Measurements from ENCODE around the gene BFSP1.

Gene BFSP1

DNA sequence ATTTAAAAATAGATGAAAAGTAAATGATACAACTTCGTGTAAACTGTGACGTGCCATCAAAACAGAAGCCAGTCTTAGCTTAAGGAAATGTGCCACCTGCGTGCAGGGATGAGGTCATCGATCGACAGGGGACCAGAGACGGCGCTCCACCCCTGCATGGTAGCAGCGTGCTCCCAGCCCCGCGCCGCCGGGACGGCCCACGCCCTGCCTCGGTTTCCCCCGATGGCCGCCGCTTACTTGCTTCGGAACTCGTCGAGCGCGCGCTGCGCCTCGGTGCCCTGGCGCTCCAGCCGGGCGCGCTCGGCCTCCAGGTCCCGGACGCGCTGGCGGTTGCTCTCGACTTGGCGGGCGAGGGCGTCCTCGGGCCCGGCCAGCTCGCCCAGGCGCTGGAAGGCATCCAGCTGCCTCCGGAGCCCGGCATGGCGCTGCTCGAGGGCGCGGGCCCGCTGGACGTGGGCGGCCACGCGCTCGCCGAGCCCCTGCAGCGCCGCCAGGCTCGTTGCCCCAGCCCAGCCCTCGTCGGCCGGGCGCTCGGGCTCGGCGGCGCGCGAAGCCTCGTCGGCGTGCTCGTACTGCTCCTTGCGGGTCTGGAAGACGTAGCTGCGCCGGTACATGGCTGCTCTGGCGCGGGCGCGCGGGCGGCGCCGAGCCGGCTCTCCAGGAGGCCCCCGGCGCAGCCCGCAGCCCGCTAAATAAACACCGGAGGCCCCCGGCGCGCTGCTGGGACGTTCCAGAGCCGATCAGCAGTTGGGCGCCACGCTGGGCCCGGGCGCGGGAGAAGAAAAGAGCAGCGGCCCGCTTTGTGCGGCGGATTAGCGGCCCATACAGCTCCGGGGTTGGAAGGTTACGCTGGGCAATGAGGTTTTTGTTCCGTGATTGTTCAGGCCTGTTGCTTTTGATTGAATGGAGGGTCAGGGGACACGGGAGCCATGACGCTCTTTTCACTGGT is at the start of gene BFSP1:
BFSP1 (minus strand) TSS at position 664 of the 949 bp plus-strand sequence; CDS start at position 614, 50 bp downstream.
- no peak for DNase-seq (ENCODE audit: low read depth)
- H3K4me3 ChIP-seq (ENCODE audit: control insufficient read depth, low read depth, low read length) = peak within 1 kb of the TSS; percentile 47
- TF ChIP-seq, protein P1, sequence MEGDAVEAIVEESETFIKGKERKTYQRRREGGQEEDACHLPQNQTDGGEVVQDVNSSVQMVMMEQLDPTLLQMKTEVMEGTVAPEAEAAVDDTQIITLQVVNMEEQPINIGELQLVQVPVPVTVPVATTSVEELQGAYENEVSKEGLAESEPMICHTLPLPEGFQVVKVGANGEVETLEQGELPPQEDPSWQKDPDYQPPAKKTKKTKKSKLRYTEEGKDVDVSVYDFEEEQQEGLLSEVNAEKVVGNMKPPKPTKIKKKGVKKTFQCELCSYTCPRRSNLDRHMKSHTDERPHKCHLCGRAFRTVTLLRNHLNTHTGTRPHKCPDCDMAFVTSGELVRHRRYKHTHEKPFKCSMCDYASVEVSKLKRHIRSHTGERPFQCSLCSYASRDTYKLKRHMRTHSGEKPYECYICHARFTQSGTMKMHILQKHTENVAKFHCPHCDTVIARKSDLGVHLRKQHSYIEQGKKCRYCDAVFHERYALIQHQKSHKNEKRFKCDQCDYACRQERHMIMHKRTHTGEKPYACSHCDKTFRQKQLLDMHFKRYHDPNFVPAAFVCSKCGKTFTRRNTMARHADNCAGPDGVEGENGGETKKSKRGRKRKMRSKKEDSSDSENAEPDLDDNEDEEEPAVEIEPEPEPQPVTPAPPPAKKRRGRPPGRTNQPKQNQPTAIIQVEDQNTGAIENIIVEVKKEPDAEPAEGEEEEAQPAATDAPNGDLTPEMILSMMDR (IDR thresholded peaks at IDR 0.05; ENCODE audit: control insufficient read depth, insufficient read depth, low read depth, low read length, missing control alignments) = no peak

DNA sequence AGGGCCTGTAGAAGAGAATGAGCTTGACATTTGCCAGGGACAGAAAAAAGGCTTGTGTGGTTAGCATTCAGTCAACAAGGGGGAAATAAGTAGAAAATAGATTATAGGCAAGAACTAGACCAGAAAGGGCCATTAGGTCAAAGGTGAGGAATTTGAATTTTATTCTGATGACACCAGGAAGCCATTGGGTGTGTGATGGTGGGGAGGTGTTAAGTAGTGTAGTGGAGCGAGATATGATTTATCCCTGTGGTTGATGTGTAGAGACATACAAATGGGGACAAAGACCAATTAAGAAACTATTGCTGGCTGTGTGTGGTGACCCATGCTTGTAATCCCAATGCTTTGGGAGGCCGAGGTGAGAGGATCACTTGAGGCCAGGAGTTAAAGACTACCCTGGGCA is 49.7 kb upstream of the BFSP1 start:
- no peak for DNase-seq (ENCODE audit: low read depth)
- TF ChIP-seq, protein P1 (IDR thresholded peaks at IDR 0.05; ENCODE audit: control insufficient read depth, insufficient read depth, low read depth, low read length, missing control alignments) = no peak
- H3K4me3 ChIP-seq (ENCODE audit: control insufficient read depth, low read depth, low read length) = no peak overlapping the region

DNA sequence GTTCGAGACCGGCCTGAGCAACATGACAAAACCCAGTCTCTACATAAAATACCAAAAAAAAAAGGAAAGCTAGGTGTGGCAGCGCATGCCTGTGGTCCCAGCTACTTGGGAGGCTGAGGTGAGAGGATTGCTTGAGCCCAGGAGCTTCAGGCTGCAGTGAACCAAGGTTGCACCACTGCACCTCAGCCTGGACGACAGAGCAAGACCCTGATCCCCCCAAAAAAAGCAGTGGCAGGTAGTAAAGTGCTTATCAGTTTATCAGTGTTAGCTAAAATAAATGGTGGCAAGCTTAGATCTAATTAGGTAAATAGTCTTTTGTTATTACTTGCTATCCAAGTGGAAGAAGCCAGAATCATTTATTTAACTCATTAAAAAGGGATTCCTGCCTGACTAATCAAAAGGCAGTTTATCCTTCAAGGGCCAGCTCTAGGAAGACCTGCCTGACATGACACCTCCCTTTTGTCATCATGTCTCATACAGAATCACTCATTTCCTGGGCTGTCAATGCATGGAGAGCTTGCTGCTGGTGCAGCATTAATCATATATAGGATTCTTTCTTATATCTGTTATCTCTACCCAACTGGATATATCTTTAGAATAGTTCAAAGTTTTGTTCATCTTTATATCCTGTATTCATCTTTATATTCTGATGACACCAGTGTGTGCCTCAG is 48.3 kb upstream of the BFSP1 start:
- no peak for DNase-seq (ENCODE audit: low read depth)
- no peak overlapping the region for H3K4me3 ChIP-seq (ENCODE audit: control insufficient read depth, low read depth, low read length)
- TF ChIP-seq, protein P1 (IDR thresholded peaks at IDR 0.05; ENCODE audit: control insufficient read depth, insufficient read depth, low read depth, low read length, missing control alignments) = no peak

DNA sequence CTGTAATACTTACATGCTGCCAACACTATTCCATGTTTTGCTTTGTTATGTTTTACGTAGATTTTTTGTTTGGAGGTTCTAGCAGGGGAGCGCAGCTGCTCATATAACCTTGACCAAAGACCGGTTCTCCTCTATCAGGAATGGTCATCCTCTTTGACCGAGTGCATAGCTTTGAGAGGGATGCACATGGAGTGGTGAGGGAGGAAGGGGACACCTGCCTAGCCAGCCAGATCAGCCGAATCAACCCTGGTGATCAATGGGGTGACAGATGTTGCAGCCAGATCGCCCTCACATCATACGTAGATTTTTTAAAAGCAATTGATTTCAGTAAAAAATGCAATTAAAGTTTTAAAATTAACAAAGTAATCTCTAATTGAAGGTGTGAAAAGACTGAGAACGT is 45.0 kb upstream of the BFSP1 start:
- TF ChIP-seq, protein P1 (IDR thresholded peaks at IDR 0.05; ENCODE audit: control insufficient read depth, insufficient read depth, low read depth, low read length, missing control alignments) = no peak
- H3K4me3 ChIP-seq (ENCODE audit: control insufficient read depth, low read depth, low read length) = no peak overlapping the region
- no peak for DNase-seq (ENCODE audit: low read depth)

DNA sequence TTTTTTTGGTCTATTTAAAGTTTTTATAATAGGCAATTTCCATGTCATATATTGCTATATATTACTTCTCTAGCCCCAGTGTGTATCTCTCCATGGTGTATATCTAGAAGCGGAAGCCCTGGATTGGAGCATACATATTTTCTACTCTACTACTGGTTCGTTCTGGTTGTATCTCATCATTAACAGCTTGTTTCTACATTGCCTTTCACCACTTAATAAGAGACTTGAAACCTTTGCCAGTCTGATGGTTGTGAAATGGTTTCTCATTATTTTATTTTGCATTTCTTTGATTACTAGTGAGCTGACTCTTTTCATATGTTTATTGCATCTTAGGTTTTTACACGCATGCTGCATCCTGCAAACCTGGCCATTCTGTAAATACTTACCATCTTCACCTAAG is 42.3 kb upstream of the BFSP1 start:
- H3K4me3 ChIP-seq (ENCODE audit: control insufficient read depth, low read depth, low read length) = no peak overlapping the region
- TF ChIP-seq, protein P1 (IDR thresholded peaks at IDR 0.05; ENCODE audit: control insufficient read depth, insufficient read depth, low read depth, low read length, missing control alignments) = no peak
- no peak for DNase-seq (ENCODE audit: low read depth)

DNA sequence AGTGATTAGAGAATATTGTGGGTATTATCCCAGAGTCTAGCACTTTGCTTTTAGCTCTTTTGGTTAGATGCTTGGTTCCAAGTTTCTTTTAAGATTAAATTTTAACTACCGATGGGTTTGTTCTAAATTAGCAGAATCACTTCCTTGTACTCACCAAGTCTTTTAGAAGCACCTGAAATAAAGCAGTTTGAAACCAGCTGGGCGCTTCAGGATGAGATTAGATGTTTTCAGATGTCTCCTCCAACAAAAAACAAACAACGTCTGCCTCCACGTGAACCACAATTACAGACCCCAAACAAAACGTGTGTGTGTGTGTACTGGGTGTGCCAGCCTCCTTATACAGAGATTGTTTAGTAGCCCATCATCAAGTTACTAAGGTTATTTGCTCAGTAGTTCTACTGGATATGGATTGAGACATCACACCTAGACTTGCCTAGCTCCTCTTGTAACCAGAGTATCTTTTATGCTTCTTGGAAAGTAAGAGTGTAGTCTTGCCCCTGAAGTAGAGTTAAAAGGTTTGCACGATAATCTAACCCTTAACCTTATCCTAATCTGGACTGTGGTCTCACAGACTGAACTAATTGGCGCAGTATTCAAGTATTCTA is 41.0 kb upstream of the BFSP1 start:
- no peak for DNase-seq (ENCODE audit: low read depth)
- TF ChIP-seq, protein P1 (IDR thresholded peaks at IDR 0.05; ENCODE audit: control insufficient read depth, insufficient read depth, low read depth, low read length, missing control alignments) = no peak
- H3K4me3 ChIP-seq (ENCODE audit: control insufficient read depth, low read depth, low read length) = peak overlapping the region; percentile 88

Data from AG09309 (cell line).